NCI-H345 (cell line): ENCODE results near the gene VPS26A.

Source experiments
- DNase-seq: peaks from one replicate; lab custom pipeline; 2025; lab: John Stamatoyannopoulos, UW

The VPS26A gene

GRCh38 chr10:69179089-69179742 is 55.2 kb downstream of the VPS26A start:
- DNase-seq, result no peak

GRCh38 chr10:69179743-69180524 is 56.0 kb downstream of the VPS26A start, which contains the start of gene SUPV3L1:
TSS of gene SUPV3L1 (plus strand) at chr10:69180234. CDS start at chr10:69180292, 58 bp downstream.
- DNase-seq, result peak; percentile 88

- DNase-seq, result no peak
Observed at GRCh38 chr10:69180525-69181204, 56.7 kb downstream of the VPS26A start.

- no peak for DNase-seq
Observed at GRCh38 chr10:69181433-69181832, 57.5 kb downstream of the VPS26A start.

- no peak for DNase-seq
Observed at GRCh38 chr10:69182005-69182404, 58.0 kb downstream of the VPS26A start.

GRCh38 chr10:69186524-69186923 is 62.5 kb downstream of the VPS26A start:
- DNase-seq, result no peak

- no peak for DNase-seq
Observed at GRCh38 chr10:69201045-69201444, 77.1 kb downstream of the VPS26A start.

- no peak for DNase-seq
Observed at GRCh38 chr10:69202332-69202731, 78.4 kb downstream of the VPS26A start.

GRCh38 chr10:69208761-69209160 is 84.8 kb downstream of the VPS26A start:
- no peak for DNase-seq

- DNase-seq, result no peak
Observed at GRCh38 chr10:69209787-69210484, 86.0 kb downstream of the VPS26A start.

GRCh38 chr10:69211104-69211503 is 87.1 kb downstream of the VPS26A start:
- no peak for DNase-seq

GRCh38 chr10:69211524-69211923 is 87.5 kb downstream of the VPS26A start:
- DNase-seq, result no peak

- no peak for DNase-seq
Observed at GRCh38 chr10:69213591-69214311, 89.8 kb downstream of the VPS26A start.

- no peak for DNase-seq
Observed at GRCh38 chr10:69214666-69215131, 90.7 kb downstream of the VPS26A start.

GRCh38 chr10:69215405-69216171 is 91.6 kb downstream of the VPS26A start:
- DNase-seq, result no peak

GRCh38 chr10:69216577-69217118 is 92.7 kb downstream of the VPS26A start:
- no peak for DNase-seq

GRCh38 chr10:69217119-69217754 is 93.3 kb downstream of the VPS26A start:
- DNase-seq, result no peak

GRCh38 chr10:69218831-69219230 is 94.9 kb downstream of the VPS26A start:
- no peak for DNase-seq

- DNase-seq, result no peak
Observed at GRCh38 chr10:69220041-69220451, 96.1 kb downstream of the VPS26A start, which contains the start of gene HKDC1. TSS of gene HKDC1 (plus strand) at chr10:69220332. CDS start at chr10:69220436, 104 bp downstream.

- no peak for DNase-seq
Observed at GRCh38 chr10:69220507-69220906, 96.5 kb downstream of the VPS26A start.
